GM19099 (cell line): ENCODE measurements around the gene IL22.

Experiments used
- POLR2A ChIP-seq: IDR thresholded peaks from 3 replicates; pipeline ENCODE4 v1.6.1; 2011; ENCODE audit warnings: low read depth; ENCODE audit not compliant: insufficient read length; ENCODE audit errors: extremely low read depth

IL22 gene, protein sequence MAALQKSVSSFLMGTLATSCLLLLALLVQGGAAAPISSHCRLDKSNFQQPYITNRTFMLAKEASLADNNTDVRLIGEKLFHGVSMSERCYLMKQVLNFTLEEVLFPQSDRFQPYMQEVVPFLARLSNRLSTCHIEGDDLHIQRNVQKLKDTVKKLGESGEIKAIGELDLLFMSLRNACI

DNA sequence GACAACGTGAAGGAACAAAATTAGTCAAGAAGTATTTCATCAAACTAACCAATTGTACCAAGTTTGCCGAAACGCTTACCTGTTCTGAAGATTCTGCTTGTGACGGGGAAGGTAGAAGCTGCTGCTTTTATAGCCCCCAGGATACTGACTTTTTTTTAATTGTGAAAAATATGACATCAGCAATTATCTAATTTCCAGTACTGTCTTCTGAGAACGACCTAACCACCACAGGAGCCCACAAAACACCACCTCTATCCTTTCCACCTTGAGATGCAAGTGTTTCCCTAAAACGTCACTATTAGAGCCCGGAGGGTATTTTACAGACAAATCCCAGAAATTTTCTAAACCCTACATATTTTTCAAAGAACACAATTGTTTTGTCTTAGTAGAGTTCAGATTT, at the start of gene IL22:
Gene IL22 (minus strand): TSS at position 101 of the 400 bp plus-strand sequence. CDS start 156 bp downstream, outside the sequence.
- no peak for TF ChIP-seq POLR2A

DNA sequence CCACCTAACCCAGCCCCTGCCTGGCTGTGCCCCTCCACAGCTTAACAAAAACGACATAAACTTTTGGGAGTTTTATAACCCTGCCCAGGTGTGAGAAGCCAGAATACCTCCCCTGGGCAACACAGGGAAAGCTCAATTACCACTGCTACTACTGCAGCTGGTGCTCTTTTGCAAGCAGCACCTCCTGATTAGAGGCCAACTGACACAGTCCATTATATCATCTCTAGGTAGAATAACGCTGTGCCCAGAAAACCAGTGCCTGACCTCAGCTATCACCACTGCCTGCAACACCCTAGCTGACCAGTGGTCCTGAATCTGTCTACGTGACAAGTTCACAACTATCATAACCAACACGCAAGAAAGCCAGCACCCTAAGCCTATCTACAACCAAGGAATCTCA, 44.5 kb upstream of the IL22 start:
- TF ChIP-seq POLR2A: no peak

DNA sequence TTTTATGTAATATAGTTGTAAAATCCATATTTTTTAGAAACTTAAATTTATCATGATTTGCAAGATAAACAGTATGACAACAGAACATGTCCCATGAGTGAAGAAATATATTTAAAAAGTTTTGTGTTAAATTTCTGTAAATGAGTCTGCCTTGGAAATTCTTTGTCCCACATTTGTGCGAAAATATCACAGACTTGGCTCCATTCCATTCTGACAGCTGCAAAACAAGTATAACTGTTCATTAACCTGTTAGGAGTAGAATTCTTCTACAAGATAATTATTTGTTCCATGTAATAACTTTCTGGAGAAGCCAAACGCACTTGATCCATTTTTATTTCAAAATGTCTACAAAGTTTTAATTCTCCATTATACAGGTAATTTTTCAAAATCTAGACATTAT, 40.8 kb upstream of the IL22 start:
- TF ChIP-seq POLR2A: no peak

DNA sequence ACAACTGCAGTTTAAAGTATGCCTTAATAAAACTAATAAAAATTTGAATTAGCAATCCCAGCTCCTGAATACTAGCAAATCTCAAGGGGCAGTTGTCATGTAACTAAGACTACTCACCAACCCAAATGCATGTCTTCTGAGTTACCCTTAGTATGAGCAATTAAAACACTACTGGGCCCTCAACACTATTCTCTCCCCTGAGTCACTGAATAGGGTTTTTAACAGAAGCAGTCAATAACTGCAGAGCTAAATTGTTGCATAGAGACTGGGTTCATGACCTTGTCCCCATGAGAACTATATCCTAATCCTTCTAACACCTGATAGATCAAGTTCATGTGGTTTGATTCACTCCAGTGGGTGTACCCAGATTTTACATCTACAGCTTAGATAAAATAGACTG, 39.9 kb upstream of the IL22 start:
- no peak for TF ChIP-seq POLR2A

DNA sequence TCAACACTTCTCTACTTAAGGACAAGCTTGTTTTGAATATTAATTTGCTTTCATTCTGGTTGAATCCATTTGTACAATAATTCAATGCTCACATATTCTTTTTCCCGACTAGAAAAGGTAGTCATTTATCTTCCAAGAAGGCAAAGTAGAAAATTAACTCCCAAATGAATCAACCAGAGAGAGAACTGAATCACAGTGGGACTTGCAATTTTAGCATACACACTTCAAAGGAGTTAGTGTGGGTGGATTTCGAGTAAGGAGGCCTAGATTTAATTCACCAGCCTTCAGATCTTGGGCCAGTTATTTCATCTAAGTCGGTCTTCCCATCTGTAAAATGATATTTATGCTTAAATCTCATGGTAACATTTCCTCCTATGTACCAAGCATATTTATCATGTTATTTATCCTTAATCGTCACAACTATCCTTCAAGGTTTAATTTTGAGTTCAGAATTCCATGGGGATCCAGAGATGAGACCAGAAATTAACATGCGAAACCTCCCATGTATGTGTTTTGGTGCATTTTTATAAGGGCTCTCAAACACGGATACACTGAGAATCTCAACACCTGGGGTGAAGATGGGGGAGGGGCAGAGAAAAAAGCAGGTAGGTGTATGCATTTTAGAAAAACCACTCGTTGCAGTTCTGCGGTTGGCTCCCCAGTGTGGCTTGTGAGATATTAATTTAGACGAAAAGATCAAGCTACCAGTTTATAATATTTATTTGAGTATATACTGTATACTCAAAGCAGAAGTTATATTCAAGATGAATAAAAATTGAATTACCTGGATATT, 38.9 kb upstream of the IL22 start:
- TF ChIP-seq POLR2A: no peak

DNA sequence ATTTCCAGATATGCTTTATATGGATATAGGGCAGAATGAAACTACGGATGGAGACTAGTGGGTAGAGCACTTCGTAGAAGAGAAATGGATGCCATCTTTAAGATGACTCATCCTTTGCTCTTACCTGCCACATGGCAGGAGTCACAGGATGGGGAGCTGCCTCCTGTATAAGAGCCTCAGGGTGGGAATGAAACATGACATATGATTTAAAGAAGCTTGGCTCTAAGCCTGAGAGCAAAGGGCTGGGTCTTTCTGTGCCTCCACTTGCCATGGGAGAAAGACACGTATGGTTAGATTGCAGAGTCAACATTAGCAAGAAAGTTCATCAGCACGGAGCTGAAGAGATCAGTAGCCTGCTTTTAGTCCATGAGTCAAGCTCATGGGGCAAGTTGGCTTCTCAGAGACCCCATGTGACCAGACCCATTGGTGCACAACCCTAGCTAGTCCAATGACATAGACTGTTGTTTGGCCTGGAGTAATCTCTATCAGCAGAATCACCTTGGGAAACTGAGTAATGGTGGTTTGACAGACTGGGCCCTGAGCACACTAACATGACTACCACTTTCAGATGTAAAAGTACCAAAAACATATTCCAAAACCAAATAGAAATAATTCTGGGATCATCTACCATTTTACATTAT, 38.1 kb upstream of the IL22 start:
- TF ChIP-seq POLR2A: no peak

DNA sequence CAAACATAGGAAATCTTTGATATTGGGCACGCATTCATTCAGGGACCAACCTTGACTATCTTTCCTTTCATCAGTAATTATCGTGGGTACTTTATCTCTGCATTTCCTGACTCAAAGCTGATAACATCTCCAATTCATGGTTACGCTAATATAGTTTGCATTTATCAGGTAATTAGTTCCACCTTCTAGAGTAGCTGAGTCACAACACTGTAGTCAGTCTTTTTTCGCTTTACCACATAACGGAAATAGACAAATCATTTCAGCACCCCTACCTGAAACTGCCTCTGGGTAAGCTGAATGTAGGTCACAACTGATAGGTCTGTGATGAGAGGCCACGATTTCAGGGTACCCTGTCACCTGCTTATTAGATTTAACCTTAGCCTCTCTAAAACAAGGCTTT, 36.7 kb upstream of the IL22 start:
- TF ChIP-seq POLR2A: no peak

DNA sequence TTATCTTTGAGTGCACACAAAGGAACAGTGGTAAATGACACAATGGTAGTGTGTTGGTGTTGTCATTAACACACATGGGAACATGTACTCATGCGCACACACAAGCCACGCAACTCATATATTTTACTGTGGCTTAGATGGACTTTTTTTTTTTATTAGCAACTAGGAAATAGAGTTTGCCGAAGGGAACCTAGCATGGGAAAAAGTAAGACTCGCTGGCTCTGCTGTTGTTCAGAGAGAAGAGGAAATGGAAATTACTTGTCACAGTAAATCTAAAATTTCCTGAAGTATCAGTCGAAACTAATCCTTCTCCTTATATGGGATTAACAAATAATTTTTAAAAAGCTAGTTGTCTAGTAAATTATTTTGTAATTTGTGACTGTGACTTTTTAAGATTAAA, 33.7 kb upstream of the IL22 start:
- TF ChIP-seq POLR2A: no peak

DNA sequence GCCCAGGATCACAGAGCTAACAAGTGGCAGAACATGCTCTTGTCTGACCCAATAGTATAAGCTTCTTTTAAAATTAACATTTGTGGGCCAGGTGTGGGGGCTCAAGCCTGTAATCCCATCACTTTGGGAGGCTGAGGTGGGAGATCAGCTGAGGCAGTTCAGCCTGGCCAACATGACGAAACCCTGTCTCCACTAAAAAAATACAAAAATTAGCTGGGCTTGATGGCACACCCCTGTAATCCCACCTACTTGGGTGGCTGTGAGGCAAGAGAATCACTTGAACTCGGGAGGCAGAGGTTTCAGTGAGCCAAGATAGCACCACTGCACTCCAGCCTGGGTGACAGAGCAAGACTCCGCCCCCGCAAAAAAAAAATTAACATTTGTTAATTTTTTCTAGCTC, 33.0 kb upstream of the IL22 start:
- TF ChIP-seq POLR2A: no peak

DNA sequence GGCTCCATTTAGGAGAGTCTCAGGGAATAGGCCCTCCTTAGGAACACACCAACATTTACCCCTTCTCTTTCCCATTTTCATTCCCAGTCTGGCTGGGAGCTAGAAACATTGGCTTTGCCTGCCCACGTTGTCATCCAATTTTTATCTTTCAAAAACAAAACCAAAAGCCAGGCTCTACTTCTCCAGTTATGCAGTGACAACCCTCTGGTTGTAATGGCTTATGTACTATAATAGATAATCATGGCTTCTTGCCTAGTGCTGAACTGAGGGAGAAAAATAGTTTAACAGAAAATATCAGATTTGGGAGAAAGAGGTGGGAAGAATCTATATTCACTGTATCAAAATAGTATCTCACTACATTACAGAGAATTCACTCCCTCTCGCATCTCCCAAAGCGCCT, 32.1 kb upstream of the IL22 start:
- TF ChIP-seq POLR2A: no peak

DNA sequence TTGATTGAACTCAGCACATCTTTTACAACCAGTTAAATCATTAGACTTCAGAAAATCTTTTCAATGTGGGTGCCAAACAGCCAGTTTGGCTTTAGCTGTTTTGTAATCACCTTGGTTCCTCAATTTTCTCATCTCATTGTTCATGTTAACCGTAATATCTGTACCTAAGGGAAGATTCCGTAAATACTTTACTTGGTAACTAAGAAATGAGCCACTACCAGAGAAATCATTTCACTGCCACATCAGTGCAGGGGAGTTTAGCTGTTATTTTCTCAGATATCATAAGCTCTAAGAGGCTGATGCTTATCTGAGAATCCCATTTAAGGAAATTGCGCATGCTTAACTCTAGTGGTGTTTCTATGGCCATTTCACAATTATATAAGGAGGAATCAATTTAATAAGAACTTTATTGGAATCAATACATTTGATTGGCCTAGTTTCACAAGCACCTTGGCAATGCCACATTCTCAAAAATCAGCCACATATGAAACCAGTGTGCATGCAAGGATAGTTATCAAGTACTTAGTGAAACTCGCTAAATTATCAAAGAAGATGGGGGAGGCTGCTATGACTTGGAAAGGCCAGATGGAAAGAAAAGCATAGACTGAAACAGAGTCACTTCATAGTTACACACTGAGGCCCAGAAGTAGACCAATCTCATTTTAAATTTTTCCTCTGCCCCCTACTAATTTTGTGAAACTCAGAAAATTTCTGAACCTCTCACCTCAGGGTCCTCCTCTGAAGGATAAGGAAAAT, 28.1 kb upstream of the IL22 start:
- no peak for TF ChIP-seq POLR2A

DNA sequence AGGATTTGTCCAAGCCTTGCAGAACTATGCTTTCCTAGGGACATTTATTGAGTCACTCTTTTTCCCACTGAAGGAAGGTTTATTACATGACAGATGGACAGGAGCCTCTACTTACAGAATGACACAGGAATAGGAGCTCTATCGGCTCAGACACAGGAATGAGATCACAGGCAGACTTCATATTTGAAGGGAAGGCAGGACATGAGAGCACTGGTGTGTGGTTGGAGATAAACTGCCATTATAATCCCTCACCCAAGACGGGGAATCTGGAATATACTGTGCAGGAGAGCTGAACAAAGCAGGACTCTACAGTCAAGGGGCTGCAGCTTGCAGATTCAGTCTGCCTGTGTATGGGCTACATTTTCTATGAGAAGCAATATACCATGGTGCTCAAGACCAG, 26.8 kb upstream of the IL22 start:
- TF ChIP-seq POLR2A: no peak

DNA sequence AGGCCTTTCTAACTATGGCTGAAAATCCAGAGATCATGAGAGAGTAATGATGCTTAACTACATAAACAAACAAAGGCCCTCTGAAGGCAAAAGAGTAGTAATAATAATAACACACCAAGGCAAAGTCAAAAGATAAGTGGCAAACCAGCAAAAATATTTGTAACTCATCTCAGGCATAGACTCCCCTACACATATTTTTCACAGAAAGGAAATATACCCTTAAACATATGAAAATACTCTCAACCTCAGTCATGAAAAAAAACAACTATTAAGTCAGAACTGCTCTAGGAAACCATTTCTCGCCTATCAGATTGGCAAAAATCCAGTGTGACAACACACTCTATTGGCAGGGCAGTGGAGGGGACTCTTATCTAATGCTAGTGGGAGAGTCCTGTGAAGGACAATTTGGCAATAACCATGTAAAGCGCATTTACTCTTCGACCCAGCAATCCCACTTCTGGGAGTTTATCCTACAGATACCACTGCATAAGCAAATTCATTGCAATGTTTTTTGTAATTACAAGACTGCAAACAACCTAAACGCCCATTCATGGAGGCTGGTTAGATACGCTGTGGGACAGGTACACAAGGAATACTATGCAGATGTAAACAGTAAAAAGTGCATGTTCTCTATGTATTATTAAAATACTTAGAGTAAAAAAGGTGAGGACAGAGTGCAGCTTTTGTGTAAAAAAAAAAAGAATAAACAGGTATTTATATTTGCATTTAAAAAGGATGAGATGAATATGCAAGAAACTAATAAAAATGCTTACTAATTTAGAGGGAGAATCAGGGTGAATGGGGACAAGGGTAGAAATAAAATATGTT, 26.0 kb upstream of the IL22 start:
- no peak for TF ChIP-seq POLR2A

DNA sequence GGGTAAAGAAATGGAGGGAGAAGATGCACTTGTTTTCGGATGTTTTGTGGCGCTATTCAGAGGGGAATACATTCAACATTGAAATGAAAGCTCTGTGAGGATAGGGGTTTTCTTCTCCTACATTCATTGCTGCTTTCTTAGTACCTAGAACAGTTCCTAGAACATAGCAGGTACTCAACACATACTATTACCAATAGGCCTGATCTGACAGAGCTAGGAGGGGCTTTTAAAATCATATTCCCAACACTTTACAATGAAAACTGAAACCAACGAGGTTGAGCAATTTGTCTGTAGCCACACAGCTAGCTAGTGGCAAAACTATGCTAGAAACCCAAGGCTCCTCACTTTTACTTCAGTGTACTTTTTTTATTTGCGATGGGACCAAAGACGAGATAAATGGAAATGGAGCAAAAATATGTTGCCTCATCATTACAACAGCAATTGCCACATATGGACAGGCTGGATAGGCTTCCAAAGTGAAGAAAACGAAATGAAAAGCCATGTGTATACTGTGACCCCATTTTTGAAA, 23.1 kb upstream of the IL22 start:
- no peak for TF ChIP-seq POLR2A
